Peyer's patch (tissue), 4 donors: Measurements from ENCODE around the gene CST3. TPM values are rescaled to one million over a fixed set of nuclear protein-coding genes. Genes with fewer than 3 reads are reported as not detected.

ENCODE experiments used
- DNase-seq, 3 donors: peaks; one replicate each; pipeline ENCODE4 v3.0.0-alpha.2; 2017 to 2019
- H3K27ac ChIP-seq, 4 donors: fragments of 200-600 bp; sonication (generic); one replicate each; pipeline ENCODE4 v1.5.1; 2016 to 2019
- H3K27me3 ChIP-seq, 2 donors: fragments of 200-600 bp; sonication (generic); one replicate each; pipeline ENCODE4 v1.5.1; 2019
- H3K36me3 ChIP-seq, 3 donors: fragments of 200-600 bp; sonication (generic); one replicate each; pipeline ENCODE4 v1.5.1; 2016 to 2019
- H3K4me1 ChIP-seq, 4 donors: fragments of 200-600 bp; sonication (generic); one replicate each; pipeline ENCODE4 v1.5.1; 2016 to 2019
- H3K4me3 ChIP-seq, 4 donors: fragments of 200-600 bp; sonication (generic); 1 replicate in 3 of 4; 2 replicates in 1 of 4; pipeline ENCODE4 v1.5.1; 2016 to 2019; ENCODE audit warnings: mild to moderate bottlenecking in 1 of 4
- H3K9me3 ChIP-seq, 4 donors: fragments of 200-600 bp; sonication (generic); one replicate each; pipeline ENCODE4 v1.5.1; 2016 to 2019; ENCODE audit warnings: mild to moderate bottlenecking in 1 of 4
- CTCF ChIP-seq, 6 experiments: fragments of 450-650 bp in 4 of 6; fragments of 200-600 bp in 2 of 6; sonication (generic) in 1 of 6; IDR thresholded peaks; one replicate each; pipeline ENCODE4 v1.5.1; 2017 to 2019; ENCODE audit warnings: antibody characterized with exemption in 6 of 6, mild to moderate bottlenecking in 3 of 6, moderate library complexity in 1 of 6
- POLR2A ChIP-seq, 2 donors: fragments of 450-650 bp; IDR thresholded peaks; one replicate each; pipeline ENCODE4 v1.5.1; 2017; ENCODE audit warnings: antibody characterized with exemption in 2 of 2, mild to moderate bottlenecking in 2 of 2, moderate library complexity in 2 of 2
- total RNA-seq, 4 donors: library from RNA; depleted of rRNA; stranded (reverse); fragments of >200 nt; gene quantifications; one replicate each; pipeline ENCODE4 v1.1.0, GENCODE V29; 2016

Gene CST3
- total RNA-seq, 4 donors from 2014 or later = 221 to 1,587 (median 1,027) TPM

DNA sequence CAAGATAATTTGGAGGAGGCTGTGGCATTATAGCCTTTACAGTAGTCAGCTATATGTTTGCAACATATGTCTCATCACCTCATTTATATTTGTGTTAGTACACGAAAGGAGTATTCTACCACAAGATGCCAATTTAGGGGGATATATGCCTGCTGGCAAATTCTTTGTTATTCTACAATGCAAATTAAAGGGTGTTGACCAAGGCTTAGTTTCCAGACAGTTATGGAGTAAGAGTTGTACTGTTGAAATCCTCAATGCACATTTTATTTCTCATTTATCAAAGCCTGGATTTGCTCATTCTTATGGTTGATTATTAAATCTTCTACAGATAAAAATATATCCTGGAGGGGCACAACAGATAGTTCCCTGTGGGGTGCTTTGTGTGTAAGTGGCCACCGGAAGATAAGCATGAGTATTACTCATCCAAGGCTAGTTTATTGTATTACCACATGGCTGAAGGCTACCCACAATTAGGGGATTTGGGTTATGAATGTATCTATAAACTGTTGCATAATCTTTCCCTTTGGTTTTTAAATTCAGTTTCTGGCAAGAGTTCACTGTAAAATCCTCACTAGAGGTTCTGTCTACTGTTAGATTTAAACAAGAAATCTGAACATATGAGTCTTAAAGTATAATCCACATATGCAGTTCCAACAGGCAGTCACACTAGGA is 41.0 kb downstream of the CST3 start:
- TF ChIP-seq POLR2A (IDR thresholded peaks at IDR 0.05) (no peak), CTCF (IDR thresholded peaks at IDR 0.05) (no peak)
- H3K27ac ChIP-seq = no peak overlapping the region
- no peak overlapping the region for H3K4me3 ChIP-seq
- no peaks in the 10 kb centered on the region for H3K9me3 ChIP-seq
- H3K27me3 ChIP-seq = no peaks in the 10 kb centered on the region
- DNase-seq = no peak
- H3K36me3 ChIP-seq = no peaks in the 10 kb centered on the region
- H3K4me1 ChIP-seq = no peaks in the 10 kb centered on the region

GRCh38 chr20:23595941-23596340 is 41.8 kb downstream of the CST3 start:
- H3K9me3 ChIP-seq = no peaks in the 10 kb centered on the region
- DNase-seq = no peak
- H3K4me3 ChIP-seq = no peak overlapping the region
- TF ChIP-seq CTCF (IDR thresholded peaks at IDR 0.05) (no peak), POLR2A (IDR thresholded peaks at IDR 0.05) (no peak)
- H3K27me3 ChIP-seq = no peaks in the 10 kb centered on the region
- H3K27ac ChIP-seq = no peak overlapping the region
- no peaks in the 10 kb centered on the region for H3K36me3 ChIP-seq
- H3K4me1 ChIP-seq = no peaks in the 10 kb centered on the region

- Histone ChIP-seq H3K27me3 (no peaks in the 10 kb centered on the region), H3K36me3 (no peaks in the 10 kb centered on the region), H3K27ac (no peak overlapping the region), H3K9me3 (no peaks in the 10 kb centered on the region), H3K4me1 (no peaks in the 10 kb centered on the region), H3K4me3 (no peak overlapping the region)
- no peak for TF ChIP-seq CTCF (IDR thresholded peaks at IDR 0.05)
- no peak for TF ChIP-seq POLR2A (IDR thresholded peaks at IDR 0.05)
- no peak for DNase-seq
Measured at GRCh38 chr20:23588434-23589403, 49.0 kb downstream of the CST3 start.

DNA sequence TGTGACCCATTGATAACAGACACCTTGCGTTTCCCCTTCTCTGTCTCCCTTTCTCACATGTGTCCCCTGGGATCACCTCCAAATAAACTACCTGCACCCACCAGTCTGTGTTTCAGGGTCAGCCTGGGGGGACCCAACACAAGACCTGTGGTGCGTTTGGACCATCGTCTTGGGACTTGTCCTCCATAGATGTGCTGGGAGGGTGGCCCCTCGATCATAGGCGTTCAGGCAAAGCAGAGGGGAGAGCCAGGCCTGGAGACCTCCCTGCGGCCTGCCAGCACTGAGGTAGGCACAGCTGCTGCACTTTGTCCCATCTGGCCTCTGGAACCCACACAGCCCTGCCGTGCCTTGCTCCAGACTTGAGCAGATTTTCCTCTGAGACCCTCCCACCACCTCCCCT is 50.1 kb downstream of the CST3 start:
- Histone ChIP-seq H3K27me3 (no peaks in the 10 kb centered on the region), H3K9me3 (no peaks in the 10 kb centered on the region), H3K27ac (no peak overlapping the region), H3K4me1 (no peaks in the 10 kb centered on the region), H3K36me3 (no peaks in the 10 kb centered on the region), H3K4me3 (no peak overlapping the region)
- no peak for TF ChIP-seq POLR2A (IDR thresholded peaks at IDR 0.05)
- no peak for TF ChIP-seq CTCF (IDR thresholded peaks at IDR 0.05)
- DNase-seq = no peak

DNA sequence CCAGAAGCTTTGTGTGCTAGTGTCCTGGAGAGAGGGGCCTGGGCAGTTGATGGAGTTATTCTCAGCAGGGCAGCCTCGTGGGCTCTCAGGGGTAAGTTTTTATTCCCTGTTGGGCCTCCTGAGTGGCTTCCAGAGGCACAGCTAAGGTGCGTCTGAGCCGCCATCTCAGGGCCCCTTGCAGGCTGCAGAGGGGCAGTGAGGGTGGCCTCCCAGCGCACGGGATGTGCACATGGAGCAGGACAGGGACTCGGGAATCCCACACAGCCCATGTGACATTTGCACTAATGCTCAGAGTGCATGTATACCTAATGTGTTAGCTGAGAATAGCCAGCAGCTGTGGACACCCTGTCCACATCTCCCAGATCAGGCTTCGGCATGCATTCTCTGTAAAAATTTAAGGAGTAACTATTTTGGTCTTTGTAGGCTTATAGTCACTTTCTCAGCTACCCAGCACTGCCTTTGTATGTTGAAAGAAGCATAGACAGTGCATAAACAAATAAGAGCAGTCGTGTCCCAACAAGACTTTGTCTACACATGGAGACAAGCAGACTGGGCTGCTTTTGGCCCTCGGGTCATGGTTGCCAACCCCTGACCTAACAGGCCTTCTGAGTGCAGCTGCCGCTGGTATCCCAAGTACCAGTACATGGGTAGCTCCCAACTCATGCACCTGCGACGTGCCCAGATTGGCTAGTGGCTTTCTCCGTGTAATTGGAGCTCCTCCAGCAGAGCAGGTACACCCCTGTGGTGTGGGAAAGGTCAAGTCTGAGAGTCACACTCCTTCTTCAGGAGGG is 50.8 kb downstream of the CST3 start:
- Histone ChIP-seq H3K27me3 (no peaks in the 10 kb centered on the region), H3K27ac (no peak overlapping the region), H3K9me3 (no peaks in the 10 kb centered on the region), H3K4me3 (no peak overlapping the region), H3K4me1 (no peaks in the 10 kb centered on the region), H3K36me3 (no peaks in the 10 kb centered on the region)
- TF ChIP-seq CTCF (IDR thresholded peaks at IDR 0.05) (no peak), POLR2A (IDR thresholded peaks at IDR 0.05) (no peak)
- no peak for DNase-seq
